ENCODE data around the gene CST2. TPM values are rescaled to one million over a fixed set of nuclear protein-coding genes. Genes with fewer than 3 reads are reported as not detected.

CST2 gene
- total RNA-seq, 2 experiments from 2014 or later, result not detected

DNA sequence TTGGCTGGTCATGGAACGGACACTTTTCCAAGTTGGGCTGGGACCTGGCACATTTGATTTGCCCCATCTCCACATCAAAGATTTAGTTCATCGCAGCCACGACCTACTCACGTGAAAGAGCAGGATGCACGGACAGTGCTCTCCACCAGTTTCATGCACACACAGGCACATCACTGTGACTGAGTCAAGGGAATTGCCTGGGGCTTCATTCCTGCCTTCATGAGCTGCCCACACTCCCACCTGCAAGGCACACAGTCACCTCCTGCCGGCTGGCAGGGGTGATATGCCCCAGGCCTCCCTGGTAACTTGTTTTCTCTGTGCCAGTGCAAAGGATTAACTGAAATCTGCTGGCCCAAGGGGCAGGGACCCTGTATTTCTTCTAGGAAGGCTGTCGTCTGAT is 52.4 kb downstream of the CST2 start:
- DNase-seq, result no peak
- Histone ChIP-seq H3K4me1 (ENCODE audit: insufficient read depth, low read length) (no peaks in the 10 kb centered on the region), H3K27me3 (ENCODE audit: control insufficient read depth in 1 of 2, insufficient read depth in 2 of 2, low read length in 2 of 2) (peaks cover 0 to 3% of the 10 kb centered on the region in 2 experiments), H3K9me3 (ENCODE audit: control insufficient read depth in 1 of 2, insufficient read depth in 1 of 2, low read length in 2 of 2) (no peaks in the 10 kb centered on the region), H3K4me3 (ENCODE audit: low read length) (no peak overlapping the region), H3K27ac (ENCODE audit: low read depth in 1 of 2, low read length in 2 of 2) (no peak overlapping the region), H3K36me3 (ENCODE audit: insufficient read depth, low read length) (no peaks in the 10 kb centered on the region)
- H3K36me3 Mint-ChIP-seq (ENCODE audit: low read depth), result no peaks in the 10 kb centered on the region
- no peak overlapping the region for H3K4me3 Mint-ChIP-seq
- H3K27me3 Mint-ChIP-seq, result peaks cover 25% of the 10 kb centered on the region
- no peak for ATAC-seq (ENCODE audit: poor library complexity)
- no peak overlapping the region for H3K27ac Mint-ChIP-seq
- intact Hi-C loops (cut with DNase I, micrococcal nuclease), result no loop called here
- ChIA-PET POLR2A (no interaction called here), CTCF (no interaction called here)
- H3K9me3 Mint-ChIP-seq, result no peaks in the 10 kb centered on the region
- H3K4me1 Mint-ChIP-seq (ENCODE audit: low read depth), result no peaks in the 10 kb centered on the region
- TF ChIP-seq, protein P1, sequence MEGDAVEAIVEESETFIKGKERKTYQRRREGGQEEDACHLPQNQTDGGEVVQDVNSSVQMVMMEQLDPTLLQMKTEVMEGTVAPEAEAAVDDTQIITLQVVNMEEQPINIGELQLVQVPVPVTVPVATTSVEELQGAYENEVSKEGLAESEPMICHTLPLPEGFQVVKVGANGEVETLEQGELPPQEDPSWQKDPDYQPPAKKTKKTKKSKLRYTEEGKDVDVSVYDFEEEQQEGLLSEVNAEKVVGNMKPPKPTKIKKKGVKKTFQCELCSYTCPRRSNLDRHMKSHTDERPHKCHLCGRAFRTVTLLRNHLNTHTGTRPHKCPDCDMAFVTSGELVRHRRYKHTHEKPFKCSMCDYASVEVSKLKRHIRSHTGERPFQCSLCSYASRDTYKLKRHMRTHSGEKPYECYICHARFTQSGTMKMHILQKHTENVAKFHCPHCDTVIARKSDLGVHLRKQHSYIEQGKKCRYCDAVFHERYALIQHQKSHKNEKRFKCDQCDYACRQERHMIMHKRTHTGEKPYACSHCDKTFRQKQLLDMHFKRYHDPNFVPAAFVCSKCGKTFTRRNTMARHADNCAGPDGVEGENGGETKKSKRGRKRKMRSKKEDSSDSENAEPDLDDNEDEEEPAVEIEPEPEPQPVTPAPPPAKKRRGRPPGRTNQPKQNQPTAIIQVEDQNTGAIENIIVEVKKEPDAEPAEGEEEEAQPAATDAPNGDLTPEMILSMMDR (IDR thresholded peaks at IDR 0.05), result no peak

Other genes with a start within 250 kb of the CST2 start
- not detected for gene CST9, start 220.8 kb downstream of the CST2 start, total RNA-seq
- gene CST3, start 188.8 kb downstream of the CST2 start, total RNA-seq, result 10 to 100 TPM; 21.8 to 24.2 TPM
- not detected for gene CST4, start 137.7 kb downstream of the CST2 start, total RNA-seq
- not detected for gene CST1, start 75.8 kb downstream of the CST2 start, total RNA-seq
- not detected for gene CST5, start 53.0 kb upstream of the CST2 start, total RNA-seq
- gene GGTLC1, start 162.1 kb upstream of the CST2 start, total RNA-seq, result not detected